GM20431 (cell line): ENCODE measurements around the gene TRMO.

ENCODE experiments used
- in situ Hi-C: fragments of 300-500 bp; cut with MseI, MboI; formaldehyde crosslinking; loops from one replicate; pipeline ENCODE4 v1.15.0; 2020; ENCODE audit warnings: low sequenced_read_pairs; ENCODE audit not compliant: unreplicated experiment

The TRMO gene

GRCh38 chr9:97907632-97908031, 14.7 kb downstream of the TRMO start:
- in situ Hi-C loops: loop anchor here (25.0 kb wide), 1 partner anchor 355 kb away; the partner anchor contains the start of gene TBC1D2

GRCh38 chr9:97907046-97907445, 15.3 kb downstream of the TRMO start:
- in situ Hi-C loops: loop anchor here (25.0 kb wide), 1 partner anchor 355 kb away; the partner anchor contains the start of gene TBC1D2

- in situ Hi-C loops: loop anchor here (25.0 kb wide), 1 partner anchor 356 kb away; the partner anchor contains the start of gene TBC1D2
These were observed 16.0 kb downstream of the TRMO start for GRCh38 chr9:97906236-97906831.

- in situ Hi-C loops: loop anchor here (25.0 kb wide), 1 partner anchor 357 kb away; the partner anchor contains the start of gene TBC1D2
These were observed 17.1 kb downstream of the TRMO start for GRCh38 chr9:97905228-97905627.

- in situ Hi-C loops: loop anchor here (25.0 kb wide), 1 partner anchor 358 kb away; the partner anchor contains the start of gene TBC1D2
These were observed 17.6 kb downstream of the TRMO start for GRCh38 chr9:97904725-97905124.

GRCh38 chr9:97903177-97903576, 19.1 kb downstream of the TRMO start:
- in situ Hi-C loops: loop anchor here (25.0 kb wide), 1 partner anchor 359 kb away; the partner anchor contains the start of gene TBC1D2

DNA sequence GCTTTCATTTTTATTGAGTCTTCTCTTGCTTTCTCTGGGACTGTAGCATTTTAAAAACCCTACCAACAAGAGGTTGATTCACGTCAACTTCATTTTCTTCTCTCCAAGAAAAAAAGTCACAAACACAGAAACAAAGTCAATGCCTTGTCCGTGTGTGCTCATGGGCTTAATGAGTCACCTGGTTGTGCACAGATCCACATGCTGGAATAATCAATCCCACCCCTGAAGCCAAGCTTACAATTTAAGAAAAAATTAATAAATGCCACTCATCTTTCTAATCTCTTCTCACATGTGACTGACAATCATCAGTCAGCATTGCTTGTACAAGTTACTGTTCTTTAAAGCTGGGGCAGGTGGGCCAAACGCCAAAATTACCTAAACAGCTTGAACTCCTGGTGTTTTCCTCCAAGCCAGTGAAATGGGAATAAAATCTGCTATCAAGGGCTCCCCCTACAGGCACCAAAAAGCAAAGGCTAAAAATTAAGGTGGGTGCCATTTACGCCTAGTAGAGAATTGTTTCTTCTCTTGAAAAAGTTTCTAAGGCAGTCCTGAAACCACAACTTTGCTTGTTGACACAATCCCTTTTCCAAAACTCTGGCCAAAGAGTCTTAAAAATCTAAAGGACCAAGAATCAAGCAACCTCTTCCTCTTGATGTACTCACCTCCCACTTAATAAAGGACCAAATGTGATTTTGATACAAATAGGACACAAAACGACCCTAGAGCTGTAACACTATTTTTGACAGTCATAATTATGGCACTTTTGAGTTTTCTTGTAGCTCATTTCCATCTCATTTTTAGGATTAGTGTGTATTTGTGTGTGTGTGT, 21.3 kb downstream of the TRMO start:
- in situ Hi-C loops: loop anchor here (25.0 kb wide), 1 partner anchor 361 kb away; the partner anchor contains the start of gene TBC1D2

DNA sequence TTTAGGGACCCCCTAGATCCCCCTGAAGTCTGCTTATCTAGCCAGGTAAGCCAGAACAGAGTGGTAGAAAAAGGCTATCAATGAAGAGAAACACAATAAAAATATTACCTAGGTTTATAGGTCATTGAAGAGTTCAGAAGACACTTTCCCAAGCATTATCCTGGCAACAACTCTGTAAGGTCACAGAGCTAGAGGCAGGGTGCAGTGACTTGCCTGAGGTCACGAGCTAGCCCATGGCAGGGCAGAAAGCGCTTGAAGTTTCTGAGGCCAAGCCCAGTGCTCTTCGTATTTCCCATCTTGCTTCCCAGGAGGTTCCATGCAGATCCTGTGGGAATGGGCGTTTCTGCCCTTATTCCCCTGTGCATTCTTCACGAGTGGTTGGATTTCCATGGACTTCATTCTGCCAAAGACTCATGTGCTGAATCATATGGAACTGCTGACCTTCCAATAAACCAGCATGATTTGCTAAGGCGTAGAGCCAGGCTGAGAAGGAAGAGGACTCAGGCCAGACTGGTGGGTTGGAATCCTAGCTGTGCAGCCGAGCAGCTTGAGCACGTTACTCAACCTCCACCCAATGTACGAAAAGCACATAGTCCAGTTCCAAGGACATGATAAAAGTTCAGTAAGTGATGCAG, 22.1 kb downstream of the TRMO start:
- in situ Hi-C loops: loop anchor here (25.0 kb wide), 1 partner anchor 362 kb away; the partner anchor contains the start of gene TBC1D2

DNA sequence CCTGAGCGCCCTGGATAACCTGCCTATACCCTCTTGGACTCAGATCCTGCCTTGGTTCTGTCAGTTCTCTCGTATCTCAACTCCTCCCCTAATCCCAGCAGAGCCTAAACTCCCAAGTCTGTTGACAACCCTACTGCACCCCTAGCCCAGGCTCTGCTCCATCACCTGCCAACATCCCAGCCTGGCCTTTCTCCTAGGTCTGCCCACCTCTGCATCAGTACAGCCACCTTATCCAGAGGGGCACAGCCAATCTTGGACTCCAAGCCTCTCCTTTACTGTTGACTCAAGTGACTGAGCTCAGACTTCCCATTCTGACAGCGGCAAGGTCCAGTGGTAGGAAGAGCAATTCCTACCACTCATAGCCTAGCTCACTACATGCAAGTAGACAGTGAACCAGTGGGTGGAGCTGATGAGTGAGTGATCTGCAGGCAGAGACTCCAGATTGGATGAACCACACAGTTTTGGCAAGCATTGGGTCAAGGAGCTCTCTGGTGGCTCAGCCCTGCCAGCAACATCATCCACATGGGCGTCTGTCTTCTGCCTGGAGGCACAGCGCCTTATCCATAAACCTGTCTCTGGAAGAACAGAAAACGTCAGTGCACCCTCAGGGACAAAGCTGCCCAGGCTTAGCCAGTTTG, 26.5 kb downstream of the TRMO start:
- in situ Hi-C loops: loop anchor here (10.0 kb wide), 1 partner anchor 181 kb away; no protein-coding TSS in a partner anchor

DNA sequence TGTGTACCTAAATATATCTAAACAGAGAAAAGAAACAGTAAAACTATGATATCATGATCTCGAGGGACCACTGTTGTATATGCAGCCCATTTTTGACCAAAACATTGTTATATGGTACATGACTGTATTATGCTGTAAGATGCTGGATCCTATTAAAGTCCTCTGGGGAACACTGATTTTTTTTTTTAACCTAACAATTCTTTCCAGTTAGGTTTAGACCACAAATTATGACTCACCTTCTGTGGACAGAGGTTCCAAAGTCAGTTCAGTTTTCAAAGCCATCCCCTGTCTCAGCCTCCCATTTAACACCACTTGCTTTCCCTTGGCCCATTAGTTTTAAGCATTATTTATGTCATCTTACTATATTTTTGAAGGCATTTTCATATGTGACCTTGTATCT, 27.1 kb downstream of the TRMO start:
- in situ Hi-C loops: loop anchor here (10.0 kb wide), 1 partner anchor 180 kb away; no protein-coding TSS in a partner anchor

DNA sequence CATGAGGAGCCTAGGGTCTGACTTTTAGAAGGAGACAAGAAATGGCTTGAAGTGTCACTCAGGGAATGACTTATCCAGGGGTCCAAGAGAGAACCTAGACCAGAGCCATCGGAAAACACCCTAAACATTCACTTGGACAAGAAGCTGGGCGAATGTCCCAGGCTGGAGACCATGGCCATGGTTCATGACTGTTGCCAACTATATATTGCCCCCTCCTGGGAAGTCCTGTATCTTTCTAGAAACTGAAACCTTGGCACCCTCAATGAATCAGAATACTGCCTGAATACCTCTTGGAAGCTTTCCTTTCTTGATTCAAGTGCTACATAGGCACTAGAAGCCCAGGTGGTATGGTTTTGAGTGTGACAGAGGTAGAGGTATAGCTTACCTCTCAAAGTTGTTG, 29.9 kb downstream of the TRMO start:
- in situ Hi-C loops: loop anchor here (10.0 kb wide), 1 partner anchor 178 kb away; no protein-coding TSS in a partner anchor

DNA sequence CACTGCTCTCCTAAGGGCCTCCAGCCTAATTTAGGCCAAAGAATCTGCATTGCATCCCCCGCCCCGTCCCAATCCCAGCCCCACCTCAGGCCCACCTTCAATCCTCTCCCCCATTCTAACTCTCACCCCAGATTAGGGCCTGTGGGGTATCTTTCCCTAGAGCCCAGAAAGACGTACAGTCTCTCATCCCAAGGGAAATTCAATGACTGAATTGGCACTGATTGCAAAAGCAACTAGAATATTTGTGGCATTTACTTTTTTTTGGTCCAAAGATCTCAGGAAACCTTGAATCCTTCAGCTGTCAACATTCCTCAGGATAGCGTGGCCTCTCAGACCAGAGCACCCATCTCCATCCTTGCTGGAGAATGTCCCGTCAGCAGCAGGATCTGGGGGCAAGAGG, 30.6 kb downstream of the TRMO start:
- in situ Hi-C loops: loop anchor here (10.0 kb wide), 1 partner anchor 177 kb away; no protein-coding TSS in a partner anchor

- in situ Hi-C loops: loop anchor here (10.0 kb wide), 1 partner anchor 175 kb away; no protein-coding TSS in a partner anchor
These were observed 32.1 kb downstream of the TRMO start for GRCh38 chr9:97889941-97890887.

- in situ Hi-C loops: no loop called here
These were observed 42.0 kb downstream of the TRMO start for GRCh38 chr9:97880336-97880735.

- in situ Hi-C loops: no loop called here
These were observed 46.2 kb downstream of the TRMO start for GRCh38 chr9:97876061-97876460.

DNA sequence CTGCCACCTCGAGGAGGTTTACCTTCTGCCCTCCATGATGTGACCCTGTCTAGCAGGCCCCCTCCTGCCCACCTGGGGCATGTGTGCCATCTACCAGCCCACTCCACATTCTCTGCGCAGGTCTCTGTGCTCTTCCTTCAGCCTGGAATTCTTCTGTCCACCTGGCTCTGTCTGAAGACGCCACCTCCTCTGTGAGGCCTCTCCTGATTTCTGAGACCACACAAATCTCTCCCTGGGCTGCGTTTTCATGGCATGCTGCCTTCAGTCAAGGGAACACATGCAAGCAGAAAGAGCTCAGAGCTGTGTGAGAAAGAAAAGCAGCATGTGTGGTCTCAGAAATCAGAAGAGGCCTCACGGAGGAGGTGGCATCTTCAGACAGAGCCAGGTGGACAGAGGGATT, 47.2 kb downstream of the TRMO start:
- in situ Hi-C loops: no loop called here

DNA sequence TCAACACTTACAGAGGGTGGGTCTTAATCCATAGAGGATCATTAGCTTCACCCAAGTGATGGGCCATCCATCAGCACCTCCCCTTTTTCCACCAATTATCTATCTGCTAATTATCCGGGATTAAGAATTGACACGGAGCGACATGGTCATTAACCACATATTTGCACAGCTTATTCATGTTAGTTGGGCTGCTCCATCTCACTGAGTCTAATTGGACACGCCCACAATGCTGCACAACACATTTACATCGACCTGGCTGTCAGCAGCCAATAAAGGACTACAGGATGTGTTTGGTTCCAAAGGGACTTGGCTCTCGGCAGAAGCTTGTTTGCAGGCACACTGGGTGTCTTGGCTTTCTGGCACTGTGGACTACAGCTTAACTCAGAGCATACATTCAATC, 47.7 kb downstream of the TRMO start:
- in situ Hi-C loops: no loop called here

DNA sequence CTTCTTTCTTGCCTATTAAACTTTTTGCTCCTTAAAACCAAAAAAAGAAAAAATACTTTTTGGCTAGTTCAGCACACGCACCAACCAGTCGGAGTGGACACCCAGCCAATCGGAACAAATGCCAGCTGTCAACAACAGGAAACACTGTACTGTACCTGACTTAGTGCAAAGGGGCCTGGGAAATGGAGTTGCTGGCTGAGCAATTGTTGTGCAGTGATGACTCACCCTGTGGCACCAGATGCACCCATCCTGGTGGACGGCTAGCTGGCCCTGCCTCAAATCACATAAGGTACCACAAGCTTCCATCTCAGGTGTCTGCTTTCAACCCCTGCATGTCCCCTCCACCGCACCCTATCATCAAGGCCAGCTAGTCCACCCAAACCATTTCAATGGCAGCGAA, 48.4 kb downstream of the TRMO start:
- in situ Hi-C loops: no loop called here

DNA sequence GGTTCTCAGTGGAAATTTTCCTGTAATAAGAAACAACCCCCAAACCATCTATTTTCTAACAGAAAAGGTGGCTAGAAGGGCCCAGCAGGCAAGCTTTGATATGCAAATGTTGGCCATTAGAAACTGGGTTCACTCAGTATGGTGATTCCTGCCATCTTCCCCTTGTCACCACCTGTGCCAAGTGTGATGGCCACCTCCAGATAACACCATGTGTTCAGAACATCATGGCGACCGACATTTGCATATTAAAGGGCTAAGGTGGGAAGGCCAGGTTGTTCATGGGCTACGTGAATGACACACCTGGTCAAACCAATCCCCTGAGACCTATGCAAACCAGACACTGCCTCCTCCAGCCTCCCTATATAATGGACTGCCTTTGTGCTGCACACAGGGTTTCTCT, 48.9 kb downstream of the TRMO start:
- in situ Hi-C loops: no loop called here
